ENCODE data around the gene ALDH1L2.

ALDH1L2 gene

GRCh38 chr12:105030820-105031807, 53.1 kb downstream of the ALDH1L2 start:
- TF ChIP-seq SIN3A (IDR thresholded peaks at IDR 0.05; ENCODE audit: borderline replicate concordance, insufficient read depth, low read length) (no peak), POLR2AphosphoS5 (IDR thresholded peaks at IDR 0.05; ENCODE audit: low read depth, low read length) (no peak), REST (IDR thresholded peaks at IDR 0.05; ENCODE audit: insufficient read depth in 1 of 2, low read depth in 2 of 2, low read length in 2 of 2) (no peak), TAF1 (IDR thresholded peaks at IDR 0.05; ENCODE audit: borderline replicate concordance, insufficient read depth, low read length) (no peak), FOXP2 (optimal IDR thresholded peaks at IDR 0.05; ENCODE audit: borderline replicate concordance, extremely low read depth, extremely low read length, insufficient read depth) (no peak)

GRCh38 chr12:105026411-105026810, 57.8 kb downstream of the ALDH1L2 start:
- TF ChIP-seq FOXP2 (optimal IDR thresholded peaks at IDR 0.05; ENCODE audit: borderline replicate concordance, extremely low read depth, extremely low read length, insufficient read depth) (no peak), REST (IDR thresholded peaks at IDR 0.05; ENCODE audit: insufficient read depth in 1 of 2, low read depth in 2 of 2, low read length in 2 of 2) (no peak), SIN3A (IDR thresholded peaks at IDR 0.05; ENCODE audit: borderline replicate concordance, insufficient read depth, low read length) (no peak), TAF1 (IDR thresholded peaks at IDR 0.05; ENCODE audit: borderline replicate concordance, insufficient read depth, low read length) (no peak), POLR2AphosphoS5 (IDR thresholded peaks at IDR 0.05; ENCODE audit: low read depth, low read length) (no peak)

GRCh38 chr12:105025890-105026289, 58.4 kb downstream of the ALDH1L2 start:
- no peak for TF ChIP-seq FOXP2 (optimal IDR thresholded peaks at IDR 0.05; ENCODE audit: borderline replicate concordance, extremely low read depth, extremely low read length, insufficient read depth)
- TF ChIP-seq TAF1 (IDR thresholded peaks at IDR 0.05; ENCODE audit: borderline replicate concordance, insufficient read depth, low read length), result no peak
- TF ChIP-seq SIN3A (IDR thresholded peaks at IDR 0.05; ENCODE audit: borderline replicate concordance, insufficient read depth, low read length), result no peak
- TF ChIP-seq POLR2AphosphoS5 (IDR thresholded peaks at IDR 0.05; ENCODE audit: low read depth, low read length), result no peak
- no peak for TF ChIP-seq REST (IDR thresholded peaks at IDR 0.05; ENCODE audit: insufficient read depth in 1 of 2, low read depth in 2 of 2, low read length in 2 of 2)

- no peak for TF ChIP-seq SIN3A (IDR thresholded peaks at IDR 0.05; ENCODE audit: borderline replicate concordance, insufficient read depth, low read length)
- no peak for TF ChIP-seq POLR2AphosphoS5 (IDR thresholded peaks at IDR 0.05; ENCODE audit: low read depth, low read length)
- no peak for TF ChIP-seq REST (IDR thresholded peaks at IDR 0.05; ENCODE audit: insufficient read depth in 1 of 2, low read depth in 2 of 2, low read length in 2 of 2)
- TF ChIP-seq FOXP2 (optimal IDR thresholded peaks at IDR 0.05; ENCODE audit: borderline replicate concordance, extremely low read depth, extremely low read length, insufficient read depth), result no peak
- TF ChIP-seq TAF1 (IDR thresholded peaks at IDR 0.05; ENCODE audit: borderline replicate concordance, insufficient read depth, low read length), result no peak
Observed at GRCh38 chr12:105024928-105025327, 59.3 kb downstream of the ALDH1L2 start.

Measured in PFSK-1 (cell line).